LNCaP clone FGC (cell line): ENCODE results near the gene TMEM182.

Source experiments
- DNase-seq: peaks from one replicate; pipeline ENCODE4 v3.0.0-alpha.2; 2011; ENCODE audit warnings: low read depth
- H3K4me3 ChIP-seq: 2 replicates; pipeline ENCODE4 v1.5.1; 2011; ENCODE audit warnings: mild to moderate bottlenecking, low read depth, low read length, control low read depth
- CTCF ChIP-seq: IDR thresholded peaks from 2 replicates; pipeline ENCODE4 v1.5.1; 2012; ENCODE audit warnings: mild to moderate bottlenecking; ENCODE audit not compliant: control insufficient read depth, insufficient read depth; ENCODE audit errors: extremely low read depth

Gene TMEM182

GRCh38 chr2:102735416-102736109 lies 26.3 kb upstream of the TMEM182 start:
- DNase-seq: no peak
- peak overlapping the region; percentile 85 for H3K4me3 ChIP-seq
- no peak for TF ChIP-seq CTCF

- no peak for TF ChIP-seq CTCF
- DNase-seq: no peak
- H3K4me3 ChIP-seq: peak overlapping the region; percentile 85
Measured at GRCh38 chr2:102736110-102736409, 25.8 kb upstream of the TMEM182 start.

GRCh38 chr2:102736410-102737409 lies 25.1 kb upstream of the TMEM182 start:
- no peak for DNase-seq
- H3K4me3 ChIP-seq: peak overlapping the region; percentile 85
- no peak for TF ChIP-seq CTCF

GRCh38 chr2:102737431-102737830 lies 24.4 kb upstream of the TMEM182 start:
- TF ChIP-seq CTCF: no peak
- peak overlapping the region; percentile 85 for H3K4me3 ChIP-seq
- DNase-seq: no peak

- H3K4me3 ChIP-seq: no peak overlapping the region
- DNase-seq: no peak
- no peak for TF ChIP-seq CTCF
Measured at GRCh38 chr2:102743259-102743658, 18.6 kb upstream of the TMEM182 start.

- TF ChIP-seq CTCF: no peak
- H3K4me3 ChIP-seq: no peak overlapping the region
- no peak for DNase-seq
Measured at GRCh38 chr2:102748107-102748506, 13.7 kb upstream of the TMEM182 start.

GRCh38 chr2:102749938-102750337 lies 11.9 kb upstream of the TMEM182 start:
- no peak overlapping the region for H3K4me3 ChIP-seq
- TF ChIP-seq CTCF: no peak
- no peak for DNase-seq
